GM12878 (cell line): ENCODE data around the gene SPTAN1. TPM values are rescaled to one million over a fixed set of nuclear protein-coding genes. Genes with fewer than 3 reads are reported as not detected.

ENCODE experiments used
- ATAC-seq: fragments of 200-7000 bp; cut with Tn5 transposase; 3 replicates; pipeline ENCODE4 v1.9.1; 2020; ENCODE audit warnings: mild to moderate bottlenecking, moderate library complexity
- BruUV-seq: library from RNA; stranded (reverse); fragments of 400-500 nt; replicated peaks from 2 replicates; lab custom pipeline; 2021; lab: Mats Ljungman, UMichigan
- CTCF ChIA-PET: fragments of 300-600 bp; sonication (Branson Sonifier 250); formaldehyde crosslinking; extraction: SDS; loops from one replicate; lab custom pipeline; 2021; ENCODE audit warnings: inconsistent platforms; lab: Yijun Ruan, JAX
- POLR2A ChIA-PET: fragments of 350-600 bp; formaldehyde crosslinking; extraction: SDS; loops from one replicate; lab custom pipeline; 2021; ENCODE audit warnings: inconsistent platforms; lab: Charles Lee
- RAD21 ChIA-PET: fragments of 300-600 bp; sonication (Branson Sonifier 250); formaldehyde crosslinking; loops from one replicate; lab custom pipeline; 2023; ENCODE audit warnings: antibody characterized with exemption; ENCODE audit not compliant: unreplicated experiment; lab: Charles Lee
- SMC1A ChIA-PET: fragments of 300-600 bp; sonication (Branson Sonifier 250); formaldehyde crosslinking; loops from one replicate; lab custom pipeline; 2023; ENCODE audit not compliant: unreplicated experiment, uncharacterized antibody; lab: Charles Lee
- DNase-seq: peaks from one replicate; pipeline ENCODE4 v3.0.0-alpha.2; 2011; ENCODE audit warnings: low read depth, low spot score
- FAIRE-seq: peaks from 3 replicates; lab custom pipeline; 2011; peaks lifted over from hg19 to GRCh38; lab: Jason Lieb, UNC
- H2AFZ ChIP-seq: 2 replicates; pipeline ENCODE4 v1.6.0; 2011; ENCODE audit warnings: low read depth, low read length, control low read depth; ENCODE audit not compliant: control insufficient read depth
- H3K27ac ChIP-seq: 2 replicates; pipeline ENCODE4 v1.5.1; 2011; ENCODE audit warnings: control low read depth; ENCODE audit not compliant: control insufficient read depth, insufficient read depth
- H3K27me3 ChIP-seq, 2 experiments: replicated peaks in 1 of 2; 2 replicates each; pipeline versions ENCODE4 v1.6.0 to v1.6.1; 2011; ENCODE audit warnings: low read length in 1 of 2; ENCODE audit not compliant: control insufficient read depth in 2 of 2, insufficient read depth in 2 of 2
- H3K36me3 ChIP-seq, 2 experiments: 2 replicates each; pipeline ENCODE4 v1.5.1; 2011; ENCODE audit warnings: low read length in 1 of 2; ENCODE audit not compliant: control insufficient read depth in 2 of 2, insufficient read depth in 2 of 2
- H3K4me1 ChIP-seq: 2 replicates; pipeline ENCODE4 v1.6.1; 2011; ENCODE audit warnings: mild to moderate bottlenecking, low read length, moderate library complexity, mixed read lengths; ENCODE audit not compliant: control insufficient read depth, insufficient read depth
- H3K4me2 ChIP-seq: 2 replicates; pipeline ENCODE4 v1.6.0; 2011; ENCODE audit warnings: control low read depth; ENCODE audit not compliant: control insufficient read depth, insufficient read depth
- H3K4me3 ChIP-seq: fragments of 200-600 bp; sonication (generic); 2 replicates; pipeline ENCODE4 v1.5.1; 2016
- H3K79me2 ChIP-seq: 2 replicates; pipeline ENCODE4 v1.6.0; 2011; ENCODE audit warnings: low read length; ENCODE audit not compliant: control insufficient read depth, insufficient read depth
- H3K9ac ChIP-seq: 2 replicates; pipeline ENCODE4 v1.8.0; 2011; ENCODE audit warnings: low read length, control low read depth, mixed read lengths; ENCODE audit not compliant: control insufficient read depth, insufficient read depth
- H3K9me3 ChIP-seq: replicated peaks from 3 replicates; pipeline ENCODE4 v1.5.1; 2011; ENCODE audit warnings: mild to moderate bottlenecking, low read length; ENCODE audit not compliant: control insufficient read depth, insufficient read depth
- H4K20me1 ChIP-seq: 2 replicates; pipeline ENCODE4 v1.6.0; 2011; ENCODE audit not compliant: control insufficient read depth, insufficient read depth
- ATF2 ChIP-seq: IDR thresholded peaks from 2 replicates; pipeline ENCODE4 v1.6.1; 2012; ENCODE audit warnings: low read length, inconsistent platforms
- CBX5 ChIP-seq: sonication (generic); IDR thresholded peaks from 2 replicates; pipeline ENCODE4 v1.6.1; 2016; ENCODE audit warnings: low read depth, moderate library complexity, mild to moderate bottlenecking, inconsistent platforms
- CREB1 ChIP-seq: IDR thresholded peaks from 2 replicates; pipeline ENCODE4 v1.6.1; 2012; ENCODE audit warnings: low read depth, mild to moderate bottlenecking, inconsistent platforms
- IKZF1 ChIP-seq: fragments of 450-650 bp; conservative IDR thresholded peaks from 2 replicates; pipeline ENCODE4 v1.6.1; 2017; ENCODE audit warnings: antibody characterized with exemption, mild to moderate bottlenecking
- JUND ChIP-seq: IDR thresholded peaks from 2 replicates; pipeline ENCODE4 v1.6.1; 2012; ENCODE audit warnings: low read depth, mild to moderate bottlenecking, low read length, improper control_type of control experiment, moderate library complexity
- POLR2AphosphoS2 ChIP-seq: IDR thresholded peaks from 2 replicates; pipeline ENCODE4 v1.6.1; 2011; ENCODE audit warnings: low read depth, mild to moderate bottlenecking, low read length, improper control_type of control experiment, moderate library complexity
- RUNX3 ChIP-seq: IDR thresholded peaks from 2 replicates; pipeline ENCODE4 v1.6.1; 2012; ENCODE audit warnings: low read length, inconsistent platforms
- SIX5 ChIP-seq: IDR thresholded peaks from 2 replicates; pipeline ENCODE4 v1.6.1; 2011; ENCODE audit warnings: mild to moderate bottlenecking, low read depth, low read length, moderate library complexity; ENCODE audit not compliant: severe bottlenecking
- WGBS: methylation state at CpG from one replicate; pipeline ENCODE4 v1.1.6; 2016; ENCODE audit warnings: low lambda C conversion rate; ENCODE audit not compliant: insufficient replicate concordance, insufficient coverage; ENCODE audit errors: missing lambda C conversion rate; 5-methylcytosine and 5-hydroxymethylcytosine counted together
- in situ Hi-C: fragments of 300-500 bp; cut with MboI; formaldehyde crosslinking; loops from 9 replicates; pipeline ENCODE4 v1.14.3; 2018; ENCODE audit warnings: mixed read lengths
- intact Hi-C: fragments of 100-400 bp; cut with micrococcal nuclease; formaldehyde crosslinking; loops from one replicate; pipeline ENCODE4 v1.14.2; 2022; ENCODE audit not compliant: unreplicated experiment
- polyA plus RNA-seq, 11 experiments: library from polyadenylated mRNA; depleted of rRNA in 4 of 11; unstranded in 6 of 11; stranded (reverse) in 5 of 11; fragments of >200 nt; fragmentation: Nextera tagmentation in 4 of 11; fragmentation: Illumina TruSeq in 1 of 11; extraction: Ambion mirVana in 4 of 11; extraction: Trizol in 1 of 11; gene quantifications; 1 replicate in 1 of 11; 2 replicates in 10 of 11; pipeline versions ENCODE4 v1.2.1 to v1.2.3, GENCODE V29; 2011 to 2016; ENCODE audit warnings: inconsistent platforms in 2 of 11, missing spikeins in 2 of 11, low read depth in 1 of 11
- total RNA-seq, 4 experiments: library from RNA; depleted of rRNA in 3 of 4; stranded (reverse); fragments of >200 nt in 3 of 4; fragmentation: Illumina TruSeq in 1 of 4; extraction: Trizol in 1 of 4; gene quantifications; 2 replicates each; pipeline versions ENCODE4 v1.2.1 to v1.2.3, GENCODE V29; 2013 to 2021

Gene SPTAN1
- total and polyA plus RNA-seq, 10 of the 15 experiments (the other 5 are each of a cell fraction or from before 2014, with no cell fraction given): 18.7 to 156 (median 73.6) TPM

- 15% methylated on average over 6 of the region's 6 CpGs for WGBS
- intact Hi-C loops (no loop called here), in situ Hi-C loops (no loop called here)
- H3K36me3 ChIP-seq: peaks cover 14 to 19% of the 10 kb centered on the region in 2 experiments; a peak in 3 of 4 replicates
- no peak overlapping the region for H3K27ac ChIP-seq
- H3K79me2 ChIP-seq: no peaks in the 10 kb centered on the region
- H3K9me3 ChIP-seq: no peaks in the 10 kb centered on the region
- no peaks in the 10 kb centered on the region for H3K4me1 ChIP-seq
- H2AFZ ChIP-seq: no peak overlapping the region
- RAD21 ChIA-PET: no interaction called here
- no peak for FAIRE-seq
- BruUV-seq: no TSS peak
- H3K9ac ChIP-seq: no peak overlapping the region
- DNase-seq: peak; percentile 8
- H3K27me3 ChIP-seq: no peaks in the 10 kb centered on the region
- ATAC-seq: peak; percentile 60
- no peak overlapping the region for H3K4me2 ChIP-seq
- H4K20me1 ChIP-seq: no peaks in the 10 kb centered on the region
- no peak overlapping the region for H3K4me3 ChIP-seq
- CTCF ChIA-PET: interaction anchor here (1.4 kb wide), 1 partner anchor 9 kb away, joined by 3 read pairs; no protein-coding TSS in a partner anchor
- SMC1A ChIA-PET: no interaction called here
- TF ChIP-seq RUNX3 (peak; percentile 71), IKZF1 (no peak), ATF2 (peak; percentile 33; the same call in 1 of the 2 replicates), JUND (no peak), CREB1 (0 out of 2 replicates have a peak, but pooled peaks have one; percentile 58), POLR2AphosphoS2 (no peak), SIX5 (no peak), CBX5 (no peak)
- TF ChIP-seq, all 136 proteins: peak for 3
- POLR2A ChIA-PET: no interaction called here
Observed at GRCh38 chr9:128587453-128587852, 35.1 kb downstream of the SPTAN1 start.
